ENCODE results near the gene SARS1. TPM values are rescaled to one million over a fixed set of nuclear protein-coding genes. Genes with fewer than 3 reads are reported as not detected.

The SARS1 gene
- total and polyA plus RNA-seq, 2 of the 8 experiments (the other 6 are each of a cell fraction or from before 2014, with no cell fraction given): 83.1 to 146 TPM

GRCh38 chr1:109188781-109189180 is 24.9 kb upstream of the SARS1 start:
- H2BK5ac ChIP-seq (ENCODE audit: low read depth, low read length): no peak overlapping the region
- H3K9ac ChIP-seq (replicated peaks in 1 of 4; ENCODE audit: extremely low read depth in 1 of 4, low read depth in 3 of 4, low read length in 3 of 4): no peak overlapping the region
- H4K8ac ChIP-seq (ENCODE audit: extremely low read depth, insufficient read depth, low read length): no peak overlapping the region
- H3K23ac ChIP-seq (ENCODE audit: insufficient read length): no peak overlapping the region
- no peaks in the 10 kb centered on the region for H3K36me3 ChIP-seq (ENCODE audit: control insufficient read depth in 2 of 4, insufficient read depth in 4 of 4, low read length in 3 of 4)
- WGBS, 2 experiments (ENCODE audit: extremely low coverage in 1 of 2, insufficient coverage in 1 of 2, insufficient read length in 1 of 2, insufficient replicate concordance in 2 of 2, low coverage in 1 of 2, low lambda C conversion rate in 2 of 2, missing lambda C conversion rate in 1 of 2): 67% methylated on average over 6 of the region's 6 CpGs; no CpG with 5 or more reads in 1 of the 2 experiments
- H3K56ac ChIP-seq (replicated peaks; ENCODE audit: insufficient read length, low read depth, low read length): no peak overlapping the region
- H2BK20ac ChIP-seq (ENCODE audit: low read length): no peak overlapping the region
- H3K23me2 ChIP-seq (ENCODE audit: low read depth, low read length): no peaks in the 10 kb centered on the region; the same call in 1 of the 2 replicates
- POLR2A ChIA-PET (ENCODE audit: partially characterized antibody): no interaction called here
- H4K20me1 ChIP-seq (replicated peaks in 1 of 2; ENCODE audit: control insufficient read depth in 1 of 2, insufficient read depth in 2 of 2, low read length in 2 of 2): no peaks in the 10 kb centered on the region
- TF ChIP-seq MAX (IDR thresholded peaks at IDR 0.05): no peak
- no peak for TF ChIP-seq CBX8 (IDR thresholded peaks at IDR 0.05; ENCODE audit: borderline replicate concordance, low read depth, low read length)
- no peak for TF ChIP-seq SRF (IDR thresholded peaks at IDR 0.05; ENCODE audit: low read depth, low read length)
- TF ChIP-seq KDM1A (IDR thresholded peaks at IDR 0.05; ENCODE audit: borderline replicate concordance, low read length): no peak
- no peak for TF ChIP-seq ZNF274 (IDR thresholded peaks at IDR 0.05; ENCODE audit: borderline replicate concordance, extremely low read depth, low read length)
- no peak for TF ChIP-seq SIRT6 (IDR thresholded peaks at IDR 0.05; ENCODE audit: low read length)
- no peak for TF ChIP-seq SIN3A (conservative IDR thresholded peaks at IDR 0.05 in 1 of 2, IDR thresholded peaks at IDR 0.05 in 1 of 2; ENCODE audit: low read depth in 1 of 2, low read length in 2 of 2)
- no peak for TF ChIP-seq EZH2 (IDR thresholded peaks at IDR 0.05; ENCODE audit: low read depth, low read length, severe bottlenecking)
- no peak for TF ChIP-seq CTBP2 (IDR thresholded peaks at IDR 0.05; ENCODE audit: borderline replicate concordance, insufficient read depth, insufficient read length, low read length)
- no peaks in the 10 kb centered on the region for H3K9me3 ChIP-seq (ENCODE audit: insufficient read depth in 2 of 2, low read depth in 1 of 2, low read length in 1 of 2)
- no peaks in the 10 kb centered on the region for H3K27me3 ChIP-seq (replicated peaks in 1 of 4; ENCODE audit: control insufficient read depth in 3 of 4, extremely low read depth in 1 of 4, insufficient read depth in 3 of 4, low read length in 3 of 4)
- H2BK12ac ChIP-seq (ENCODE audit: low read depth, low read length): no peak overlapping the region
- H2AK5ac ChIP-seq (ENCODE audit: low read depth, low read length): no peak overlapping the region
- H3K18ac ChIP-seq (ENCODE audit: extremely low read depth, low read length): no peak overlapping the region
- DNase-seq (ENCODE audit: low read depth in 1 of 2, low spot score in 2 of 2) (no peak), FAIRE-seq (no peak)
- no peak overlapping the region for H3K4ac ChIP-seq (replicated peaks; ENCODE audit: insufficient read length, low read depth, low read length)
- H3K4me1 ChIP-seq (replicated peaks in 1 of 4; ENCODE audit: control insufficient read depth in 3 of 4, insufficient read depth in 4 of 4, low read length in 3 of 4): peaks cover 0 to 5% (median 1%) of the 10 kb centered on the region in 4 experiments; a peak in 2 of 7 replicates
- H3K79me2 ChIP-seq (ENCODE audit: control insufficient read depth in 1 of 2, insufficient read depth in 2 of 2, low read length in 2 of 2): no peaks in the 10 kb centered on the region
- H2BK15ac ChIP-seq (ENCODE audit: low read length): no peak overlapping the region
- no peak overlapping the region for H3K4me3 ChIP-seq (ENCODE audit: extremely low read depth in 1 of 4, insufficient read depth in 2 of 4, low read depth in 3 of 4, low read length in 4 of 4)
- no peak overlapping the region for H2AFZ ChIP-seq (ENCODE audit: low read length)
- H3K4me2 ChIP-seq (ENCODE audit: insufficient read depth in 1 of 2, low read depth in 2 of 2, low read length in 2 of 2): no peak overlapping the region
- H4K91ac ChIP-seq (replicated peaks; ENCODE audit: insufficient read length, low read length): no peak overlapping the region
- H3K79me1 ChIP-seq (ENCODE audit: low read depth, low read length): no peaks in the 10 kb centered on the region
- no peak overlapping the region for H3K27ac ChIP-seq (ENCODE audit: low read depth, low read length)
- no peak overlapping the region for H3K14ac ChIP-seq (ENCODE audit: insufficient read length)
- H2BK120ac ChIP-seq (replicated peaks; ENCODE audit: low read depth, low read length): no peak overlapping the region
- CTCF ChIA-PET (ENCODE audit: partially characterized antibody): interaction anchor here (0.8 to 32.0 kb wide), 8 partner anchors 9 to 115 kb away, joined by 3 to 651 read pairs (median 4); partner anchors contain the start of gene CELSR2
- H4K5ac ChIP-seq (ENCODE audit: insufficient read length, low read depth, low read length): no peak overlapping the region
